ENCODE data around the gene TAF7.

DNA sequence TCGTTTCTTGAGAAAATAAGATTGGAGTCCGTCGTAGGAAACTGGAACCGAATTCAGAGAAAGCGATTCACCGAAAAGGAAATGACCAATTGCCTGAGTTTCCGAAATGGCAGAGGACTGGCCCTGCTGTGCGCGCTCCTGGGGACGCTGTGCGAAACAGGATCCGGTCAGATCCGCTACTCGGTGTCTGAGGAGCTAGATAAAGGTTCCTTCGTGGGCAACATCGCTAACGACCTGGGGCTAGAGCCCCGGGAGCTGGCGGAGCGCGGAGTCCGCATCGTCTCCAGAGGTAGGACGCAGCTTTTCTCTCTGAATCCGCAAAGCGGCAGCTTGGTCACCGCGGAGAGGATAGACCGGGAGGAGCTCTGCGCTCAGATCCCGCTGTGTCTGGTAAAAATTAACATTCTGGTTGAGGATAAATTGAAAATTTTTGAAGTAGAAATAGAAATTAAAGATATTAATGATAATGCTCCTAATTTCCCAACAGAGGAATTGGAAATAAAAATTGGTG lies 23.4 kb upstream of the TAF7 start:
- TF ChIP-seq CTCF (IDR thresholded peaks at IDR 0.05; ENCODE audit: low read depth, low read length) (no peak), POLR2A (IDR thresholded peaks at IDR 0.05; ENCODE audit: extremely low read depth, insufficient read length) (no peak), MYC (IDR thresholded peaks at IDR 0.05; ENCODE audit: low read depth, low read length) (no peak)
- TF ChIP-seq, protein P1, sequence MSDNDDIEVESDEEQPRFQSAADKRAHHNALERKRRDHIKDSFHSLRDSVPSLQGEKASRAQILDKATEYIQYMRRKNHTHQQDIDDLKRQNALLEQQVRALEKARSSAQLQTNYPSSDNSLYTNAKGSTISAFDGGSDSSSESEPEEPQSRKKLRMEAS (IDR thresholded peaks at IDR 0.05; ENCODE audit: low read depth, low read length): no peak

Measured in NB4 (cell line).